ENCODE results near the gene FGF4. TPM values are rescaled to one million over a fixed set of nuclear protein-coding genes. Genes with fewer than 3 reads are reported as not detected.

FGF4 gene
- total and polyA plus RNA-seq, 10 of the 15 experiments (the other 5 are each of a cell fraction or from before 2014, with no cell fraction given): not detected

GRCh38 chr11:69799097-69799496 is 24.0 kb upstream of the FGF4 start (continued):
- TF ChIP-seq ASH2L (IDR thresholded peaks at IDR 0.05; ENCODE audit: borderline replicate concordance, low read depth): no peak
- no peak for TF ChIP-seq CTCF (IDR thresholded peaks at IDR 0.05 in 2 of 3, conservative IDR thresholded peaks at IDR 0.05 in 1 of 3; ENCODE audit: control insufficient read depth in 2 of 3, extremely low read depth in 1 of 3, insufficient read depth in 1 of 3, low read depth in 3 of 3, low read length in 3 of 3)
- no peak for TF ChIP-seq MEF2A (IDR thresholded peaks at IDR 0.05; ENCODE audit: insufficient read depth, low read depth, low read length)
- no peak for TF ChIP-seq YBX1 (IDR thresholded peaks at IDR 0.05)
- no peak for TF ChIP-seq TCF12 (IDR thresholded peaks at IDR 0.05; ENCODE audit: low read depth, low read length)
- no peak for TF ChIP-seq PRDM15 (CRISPR knock-in tag; IDR thresholded peaks at IDR 0.05)
- TF ChIP-seq JUND (IDR thresholded peaks at IDR 0.05; ENCODE audit: low read depth, low read length): no peak
- no peak for TF ChIP-seq SMAD5 (IDR thresholded peaks at IDR 0.05; ENCODE audit: low read depth)
- TF ChIP-seq NFYB (IDR thresholded peaks at IDR 0.05; ENCODE audit: insufficient read depth, low read depth, low read length): no peak
- TF ChIP-seq POLR2AphosphoS2 (IDR thresholded peaks at IDR 0.05; ENCODE audit: low read depth, low read length): no peak
- no peak for TF ChIP-seq CEBPB (IDR thresholded peaks at IDR 0.05; ENCODE audit: borderline replicate concordance in 1 of 2, low read depth in 2 of 2, low read length in 2 of 2)

Data from GM12878 (cell line).